Epithelial cell of proximal tubule (primary cell): ENCODE results near the gene ACAD11. TPM values are rescaled to one million over a fixed set of nuclear protein-coding genes. Genes with fewer than 3 reads are reported as not detected.
"Not testable (repeated sequence)": the region's sequence is repeated elsewhere in the genome, so short reads cannot be mapped to it uniquely, and the experiment has no call there.

Experiments
- DNase-seq: peaks from one replicate; pipeline ENCODE4 v3.0.0-alpha.2; 2011; ENCODE audit warnings: low read depth
- H3K4me3 ChIP-seq: 2 replicates; pipeline ENCODE4 v1.5.1; 2011; ENCODE audit warnings: low read depth, mild to moderate bottlenecking, low read length
- total RNA-seq: library from RNA; depleted of rRNA; stranded (reverse); fragments of >200 nt; gene quantifications from 2 replicates; pipeline ENCODE4 v1.2.3, GENCODE V29; 2015
- TF ChIP-seq, protein P1 (sequence below): conservative IDR thresholded peaks from 2 replicates; pipeline ENCODE4 v1.5.1; 2012; ENCODE audit warnings: low read depth, mild to moderate bottlenecking, low read length

ACAD11 gene
- total RNA-seq, 1 donor from 2014 or later = 18.6 TPM

- DNase-seq = no peak
- no peak overlapping the region for H3K4me3 ChIP-seq
- TF ChIP-seq, protein P1, sequence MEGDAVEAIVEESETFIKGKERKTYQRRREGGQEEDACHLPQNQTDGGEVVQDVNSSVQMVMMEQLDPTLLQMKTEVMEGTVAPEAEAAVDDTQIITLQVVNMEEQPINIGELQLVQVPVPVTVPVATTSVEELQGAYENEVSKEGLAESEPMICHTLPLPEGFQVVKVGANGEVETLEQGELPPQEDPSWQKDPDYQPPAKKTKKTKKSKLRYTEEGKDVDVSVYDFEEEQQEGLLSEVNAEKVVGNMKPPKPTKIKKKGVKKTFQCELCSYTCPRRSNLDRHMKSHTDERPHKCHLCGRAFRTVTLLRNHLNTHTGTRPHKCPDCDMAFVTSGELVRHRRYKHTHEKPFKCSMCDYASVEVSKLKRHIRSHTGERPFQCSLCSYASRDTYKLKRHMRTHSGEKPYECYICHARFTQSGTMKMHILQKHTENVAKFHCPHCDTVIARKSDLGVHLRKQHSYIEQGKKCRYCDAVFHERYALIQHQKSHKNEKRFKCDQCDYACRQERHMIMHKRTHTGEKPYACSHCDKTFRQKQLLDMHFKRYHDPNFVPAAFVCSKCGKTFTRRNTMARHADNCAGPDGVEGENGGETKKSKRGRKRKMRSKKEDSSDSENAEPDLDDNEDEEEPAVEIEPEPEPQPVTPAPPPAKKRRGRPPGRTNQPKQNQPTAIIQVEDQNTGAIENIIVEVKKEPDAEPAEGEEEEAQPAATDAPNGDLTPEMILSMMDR = no peak
These were observed 103.0 kb downstream of the ACAD11 start for GRCh38 chr3:132556508-132557159.

DNA sequence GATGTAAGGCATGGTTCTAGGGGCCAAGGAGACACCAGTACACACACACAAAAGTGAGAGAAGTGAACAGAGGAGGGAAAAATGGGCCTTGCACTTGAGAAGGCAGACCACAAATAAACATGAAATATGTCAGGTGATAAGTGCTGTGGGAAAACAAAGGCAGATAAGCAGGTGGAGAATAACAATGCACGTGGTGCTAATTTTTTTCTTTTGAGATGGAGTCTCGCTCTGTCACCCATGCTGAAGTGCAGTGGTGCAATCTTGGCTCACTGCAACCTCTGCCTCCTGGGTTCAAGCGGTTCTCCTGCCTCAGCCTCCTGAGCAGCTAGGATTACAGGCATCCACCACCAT lies 103.6 kb downstream of the ACAD11 start:
- not testable (repeated sequence) for DNase-seq, H3K4me3 ChIP-seq

- TF ChIP-seq, protein P1 = no peak
- no peak overlapping the region for H3K4me3 ChIP-seq
- no peak for DNase-seq
These were observed 104.1 kb downstream of the ACAD11 start for GRCh38 chr3:132555306-132556035.

DNA sequence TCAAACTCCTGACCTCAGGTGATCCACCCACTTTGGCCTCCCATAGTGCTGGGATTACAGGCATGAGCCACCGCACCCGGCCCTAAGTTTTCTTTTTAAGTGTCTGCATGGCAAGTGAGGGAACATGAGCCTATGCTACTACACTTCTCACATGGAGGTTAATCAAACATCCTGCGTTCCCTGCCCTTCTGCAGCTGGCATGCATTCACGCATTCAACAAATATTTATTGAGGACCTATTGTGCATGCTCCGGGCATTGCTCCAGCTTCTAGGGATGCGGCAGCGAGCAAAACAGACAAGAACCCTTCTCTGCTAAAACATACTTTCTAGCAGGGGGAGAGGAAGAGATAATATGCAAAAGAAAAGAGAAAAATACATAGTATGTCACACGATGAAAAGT lies 105.2 kb downstream of the ACAD11 start:
- DNase-seq = no peak
- TF ChIP-seq, protein P1 = no peak
- H3K4me3 ChIP-seq = no peak overlapping the region

- TF ChIP-seq, protein P1 = no peak
- no peak for DNase-seq
- no peak overlapping the region for H3K4me3 ChIP-seq
These were observed 105.8 kb downstream of the ACAD11 start for GRCh38 chr3:132553826-132554225.

DNA sequence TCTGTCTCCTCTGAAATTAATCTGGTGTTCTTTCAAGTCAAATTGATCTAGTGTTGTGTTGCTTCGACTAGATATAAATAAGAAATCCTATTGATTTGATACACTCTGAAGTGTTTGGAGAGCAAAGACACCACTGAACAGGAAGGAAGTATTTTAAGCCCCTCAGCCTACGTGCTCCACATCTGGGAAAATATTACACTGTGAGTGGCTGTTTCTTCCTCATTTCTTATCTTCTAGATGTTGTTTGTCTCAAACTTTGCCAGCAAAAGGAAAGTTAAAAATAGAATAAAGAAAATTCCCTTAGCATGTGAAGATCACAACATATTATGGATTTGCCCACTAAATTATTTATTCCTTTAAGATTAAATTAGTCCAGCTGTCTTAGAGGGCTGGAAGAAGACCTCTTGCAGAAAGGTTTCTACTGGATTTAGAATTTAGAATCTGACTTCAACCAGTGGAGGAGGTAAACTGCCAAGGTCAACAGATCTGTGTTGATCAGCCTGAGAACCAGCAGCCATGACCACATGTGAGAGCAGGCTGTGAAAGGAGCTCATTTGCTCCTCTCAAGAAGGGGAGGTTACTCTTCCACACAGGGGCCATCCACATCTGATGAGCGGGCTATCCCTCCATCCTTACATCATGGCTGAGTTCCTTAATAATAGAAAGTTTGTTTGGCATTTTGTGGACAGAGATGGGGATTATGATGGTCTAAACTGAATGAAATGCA lies 108.9 kb downstream of the ACAD11 start:
- H3K4me3 ChIP-seq = no peak overlapping the region
- no peak for DNase-seq
- TF ChIP-seq, protein P1 = no peak

DNA sequence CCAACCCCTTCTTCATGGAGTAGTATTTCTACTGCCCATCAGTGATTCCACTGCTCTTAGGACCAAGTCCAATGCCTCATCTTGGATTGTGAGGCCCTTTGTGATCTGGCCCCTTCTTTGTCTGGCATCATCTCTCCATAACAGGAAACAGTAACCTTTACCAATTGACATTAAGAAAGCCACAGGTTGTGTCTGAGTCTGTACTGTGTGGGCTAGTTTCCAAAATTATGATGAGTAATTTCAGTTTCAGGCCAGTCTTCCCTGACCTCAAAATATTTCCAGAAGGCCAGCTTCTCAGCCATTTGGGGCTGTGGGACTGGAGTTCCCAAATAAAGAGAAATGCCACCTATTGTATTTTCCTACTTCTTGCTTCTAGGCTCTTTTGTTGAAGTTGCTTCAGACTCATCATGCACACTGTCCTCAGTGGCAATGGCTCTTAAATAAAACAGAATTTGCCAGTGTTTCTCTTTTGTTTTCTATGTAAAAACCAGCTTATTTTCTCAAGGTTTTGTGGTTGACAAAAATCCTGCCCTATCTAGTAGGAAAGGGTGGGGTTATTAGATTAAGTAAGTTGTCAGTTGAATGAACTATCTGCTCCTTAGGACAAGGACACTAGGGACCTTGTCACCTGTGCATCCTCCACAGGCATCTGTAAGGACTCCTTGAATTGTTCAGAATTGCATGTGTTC lies 109.6 kb downstream of the ACAD11 start:
- DNase-seq = no peak
- no peak overlapping the region for H3K4me3 ChIP-seq
- TF ChIP-seq, protein P1 = no peak
